OCI-LY7 (cell line): ENCODE results near the gene RIN3. TPM values are rescaled to one million over a fixed set of nuclear protein-coding genes. Genes with fewer than 3 reads are reported as not detected.

Source experiments
- BruUV-seq: library from RNA; stranded (reverse); fragments of 400-500 nt; replicated peaks from 2 replicates; lab custom pipeline; 2021; lab: Mats Ljungman, UMichigan
- CTCF ChIA-PET: fragments of 300-600 bp; sonication (Branson Sonifier 250); formaldehyde crosslinking; loops from one replicate; lab custom pipeline; 2022; ENCODE audit warnings: antibody characterized with exemption; ENCODE audit not compliant: unreplicated experiment; lab: Charles Lee
- POLR2A ChIA-PET: fragments of 300-600 bp; sonication (Branson Sonifier 250); formaldehyde crosslinking; loops from one replicate; lab custom pipeline; 2022; ENCODE audit warnings: antibody characterized with exemption; lab: Charles Lee
- DNase-seq: peaks from one replicate; pipeline ENCODE4 v3.0.0-alpha.2; 2015; ENCODE audit warnings: low spot score
- H2AFZ ChIP-seq: fragments of 200-600 bp; sonication (generic), shearing (Covaris generic); 2 replicates; pipeline ENCODE4 v1.6.1; 2014; ENCODE audit warnings: mild to moderate bottlenecking, antibody characterized with exemption, low read length, moderate library complexity
- H3K27ac ChIP-seq: fragments of 200-600 bp; sonication (generic); 2 replicates; pipeline ENCODE4 v1.5.1; 2014; ENCODE audit warnings: mixed run types, low read depth, mild to moderate bottlenecking, moderate library complexity, low read length, inconsistent platforms; ENCODE audit not compliant: poor library complexity, severe bottlenecking
- H3K36me3 ChIP-seq: fragments of 200-600 bp; sonication (generic); 2 replicates; pipeline ENCODE4 v1.6.1; 2014; ENCODE audit warnings: mild to moderate bottlenecking, antibody characterized with exemption, low read length, moderate library complexity, mixed read lengths; ENCODE audit not compliant: insufficient read depth
- H3K4me1 ChIP-seq: fragments of 200-600 bp; sonication (generic); 2 replicates; pipeline ENCODE4 v1.5.1; 2014; ENCODE audit warnings: mild to moderate bottlenecking, low read length; ENCODE audit not compliant: insufficient read depth, poor library complexity, severe bottlenecking
- H3K4me2 ChIP-seq: fragments of 200-600 bp; sonication (generic); 2 replicates; pipeline ENCODE4 v1.6.1; 2014; ENCODE audit warnings: mild to moderate bottlenecking, low read length
- H3K4me3 ChIP-seq: fragments of 200-600 bp; sonication (generic); 2 replicates; pipeline ENCODE4 v1.5.1; 2014; ENCODE audit warnings: mild to moderate bottlenecking, low read depth, low read length; ENCODE audit not compliant: poor library complexity, severe bottlenecking
- H3K79me2 ChIP-seq: fragments of 200-600 bp; sonication (generic); 2 replicates; pipeline ENCODE4 v1.6.1; 2016; ENCODE audit warnings: low read depth, mild to moderate bottlenecking, low read length, moderate library complexity, mixed read lengths; ENCODE audit not compliant: insufficient read depth
- H3K9me2 ChIP-seq: fragments of 200-600 bp; sonication (generic); 2 replicates; pipeline ENCODE4 v1.6.1; 2016; ENCODE audit warnings: mild to moderate bottlenecking, low read length, mixed read lengths; ENCODE audit not compliant: insufficient read depth
- H3K9me3 ChIP-seq: fragments of 200-600 bp; sonication (generic); 2 replicates; pipeline ENCODE4 v1.6.1; 2014; ENCODE audit warnings: mild to moderate bottlenecking, mixed run types, low read length, mixed read lengths
- H4K20me1 ChIP-seq: fragments of 200-600 bp; sonication (generic); 2 replicates; pipeline ENCODE4 v1.6.1; 2014; ENCODE audit warnings: mild to moderate bottlenecking, antibody characterized with exemption, low read length, moderate library complexity, mixed read lengths; ENCODE audit not compliant: insufficient read depth
- CTCF ChIP-seq: fragments of 200-600 bp; sonication (generic); conservative IDR thresholded peaks from 2 replicates; pipeline ENCODE4 v1.5.1; 2014; ENCODE audit warnings: mild to moderate bottlenecking, antibody characterized with exemption, low read length, moderate library complexity, mixed read lengths
- EZH2phosphoT487 ChIP-seq: fragments of 200-600 bp; sonication (generic); IDR thresholded peaks from 2 replicates; pipeline ENCODE4 v1.6.1; 2018; ENCODE audit warnings: low read depth, borderline replicate concordance, mild to moderate bottlenecking, mixed run types, antibody characterized with exemption, low read length, moderate library complexity, mixed read lengths
- intact Hi-C: fragments of 100-400 bp; cut with micrococcal nuclease; formaldehyde crosslinking; loops from one replicate; pipeline ENCODE4 v1.10.0; 2022; ENCODE audit not compliant: unreplicated experiment
- total RNA-seq, 2 experiments: library from RNA; depleted of rRNA in 1 of 2; stranded (reverse); fragments of >200 nt in 1 of 2; shearing (Covaris generic) in 1 of 2; gene quantifications; 2 replicates each; pipeline ENCODE4 v1.2.3, GENCODE V29; 2014 to 2022

Gene RIN3
- total RNA-seq, 2 experiments from 2014 or later: not detected

GRCh38 chr14:92719890-92720323 lies 206.3 kb downstream of the RIN3 start:
- Histone ChIP-seq H2AFZ (no peak overlapping the region), H3K36me3 (peaks cover 18% of the 10 kb centered on the region), H3K27ac (no peak overlapping the region), H3K4me2 (no peak overlapping the region), H3K9me3 (no peaks in the 10 kb centered on the region; the same call in 1 of the 2 replicates), H3K4me3 (no peak overlapping the region), H4K20me1 (no peaks in the 10 kb centered on the region), H3K79me2 (no peaks in the 10 kb centered on the region), H3K9me2 (no peaks in the 10 kb centered on the region), H3K4me1 (no peaks in the 10 kb centered on the region)
- ChIA-PET CTCF (no interaction called here), POLR2A (interaction anchor here (0.5 to 0.6 kb wide), 2 partner anchors 12 to 1299 kb away, joined by 3 read pairs; no protein-coding TSS in a partner anchor)
- DNase-seq: no peak
- BruUV-seq: no TSS peak
- intact Hi-C loops: no loop called here
- TF ChIP-seq CTCF (no peak), EZH2phosphoT487 (no peak)

DNA sequence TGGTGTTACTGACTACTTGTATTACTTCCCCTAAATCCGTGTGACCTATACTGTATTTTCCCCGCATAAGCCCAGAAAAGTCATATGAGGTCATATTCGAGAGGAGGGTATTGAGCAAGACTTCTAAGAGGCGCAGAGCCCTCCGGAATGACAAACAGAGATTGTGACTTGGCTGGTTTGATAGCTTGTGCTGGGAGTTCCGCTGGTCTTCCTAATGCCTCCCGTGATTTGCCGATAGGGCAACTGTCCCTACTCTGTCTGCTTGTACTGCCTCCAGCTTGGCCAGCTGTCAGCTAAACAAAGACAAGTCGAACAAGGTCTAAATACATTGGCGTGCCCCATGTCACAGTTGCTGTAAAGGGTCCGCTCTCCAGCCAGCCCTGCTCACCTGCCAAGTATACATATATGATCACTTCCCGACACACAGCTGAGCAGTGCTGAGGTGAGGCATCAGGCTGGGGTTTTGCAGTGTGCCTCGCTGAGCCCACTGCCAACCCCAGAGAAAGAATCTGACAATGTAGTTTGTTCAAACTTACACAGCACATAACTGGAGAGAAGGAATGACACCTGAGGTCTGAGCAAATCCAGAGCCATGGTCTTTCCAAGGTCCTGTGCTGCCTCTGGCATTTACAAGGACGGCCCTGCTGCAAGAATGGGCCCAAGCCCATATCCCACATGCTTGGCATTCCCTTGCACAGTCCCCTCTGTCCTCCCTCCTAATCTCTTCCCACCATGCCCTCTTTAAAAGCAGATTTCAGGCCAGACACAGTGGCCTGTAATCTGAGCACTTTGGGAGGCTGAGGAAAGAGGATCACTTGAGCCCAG lies 211.1 kb downstream of the RIN3 start:
- H2AFZ ChIP-seq: no peak overlapping the region
- intact Hi-C loops: no loop called here
- no TSS peak for BruUV-seq
- no peaks in the 10 kb centered on the region for H3K79me2 ChIP-seq
- no peak overlapping the region for H3K4me3 ChIP-seq
- no peaks in the 10 kb centered on the region for H3K4me1 ChIP-seq
- no peak for TF ChIP-seq CTCF
- no peak for TF ChIP-seq EZH2phosphoT487
- ChIA-PET POLR2A (no interaction called here), CTCF (no interaction called here)
- no peaks in the 10 kb centered on the region; the same call in 1 of the 2 replicates for H3K9me3 ChIP-seq
- H3K27ac ChIP-seq: no peak overlapping the region
- H3K36me3 ChIP-seq: peaks cover 22% of the 10 kb centered on the region
- H3K4me2 ChIP-seq: no peak overlapping the region
- H4K20me1 ChIP-seq: no peaks in the 10 kb centered on the region
- DNase-seq: no peak
- no peaks in the 10 kb centered on the region for H3K9me2 ChIP-seq
